B cell (primary cell): Measurements from ENCODE around the gene ZFP14. TPM values are rescaled to one million over a fixed set of nuclear protein-coding genes. Genes with fewer than 3 reads are reported as not detected.
"Not testable (repeated sequence)": the region's sequence is repeated elsewhere in the genome, so short reads cannot be mapped to it uniquely, and the experiment has no call there.

Experiments used
- ATAC-seq: fragments of 200-7000 bp; cut with Tn5 transposase; one replicate; pipeline ENCODE4 v1.10.0; 2021; ENCODE audit warnings: low read depth, mild to moderate bottlenecking, moderate number of reproducible peaks, moderate library complexity
- CTCF ChIA-PET: fragments of 350-600 bp; sonication (Branson Sonifier 250); formaldehyde crosslinking; loops from one replicate; lab custom pipeline; 2021; ENCODE audit warnings: antibody characterized with exemption, inconsistent platforms; lab: Charles Lee
- POLR2A ChIA-PET: fragments of 350-600 bp; sonication (Branson Sonifier 250); formaldehyde crosslinking; loops from one replicate; lab custom pipeline; 2021; ENCODE audit warnings: antibody characterized with exemption; lab: Charles Lee
- DNase-seq: peaks from one replicate; pipeline ENCODE4 v3.0.0; 2013
- H2AFZ ChIP-seq: 2 replicates; pipeline ENCODE4 v1.6.1; 2012; ENCODE audit warnings: mild to moderate bottlenecking, low read depth, low read length; ENCODE audit not compliant: insufficient read depth, poor library complexity, severe bottlenecking
- H3K27ac ChIP-seq, 2 donors: 1 replicate in 1 of 2; 2 replicates in 1 of 2; pipeline ENCODE4 v1.5.1; 2012 to 2013; ENCODE audit warnings: low read length in 2 of 2, mild to moderate bottlenecking in 2 of 2, moderate library complexity in 1 of 2
- H3K27me3 ChIP-seq, 4 experiments: fragments of 200-600 bp in 1 of 4; sonication (generic) in 1 of 4; replicated peaks in 1 of 4; 1 replicate in 2 of 4; 2 replicates in 2 of 4; pipeline versions ENCODE4 v1.6.1 to v1.7.0; 2013 to 2016; ENCODE audit warnings: low read length in 3 of 4, mild to moderate bottlenecking in 2 of 4, mixed read lengths in 1 of 4, moderate library complexity in 1 of 4; ENCODE audit not compliant: insufficient read depth in 4 of 4, control insufficient read depth in 3 of 4; ENCODE audit errors: control extremely low read depth in 1 of 4
- H3K36me3 ChIP-seq, 2 experiments: replicated peaks in 1 of 2; 1 replicate in 1 of 2; 2 replicates in 1 of 2; pipeline versions ENCODE4 v1.6.1 to v1.7.1; 2013; ENCODE audit warnings: low read length in 1 of 2; ENCODE audit not compliant: insufficient read depth in 2 of 2, control insufficient read depth in 1 of 2; ENCODE audit errors: control extremely low read depth in 1 of 2, extremely low read depth in 1 of 2
- H3K4me1 ChIP-seq, 2 donors: fragments of 200-600 bp in 1 of 2; sonication (generic) in 1 of 2; 1 replicate in 1 of 2; 2 replicates in 1 of 2; pipeline versions ENCODE4 v1.5.1 to v1.6.1; 2013 to 2017; ENCODE audit warnings: low read length in 2 of 2; ENCODE audit not compliant: control insufficient read depth in 2 of 2, insufficient read depth in 2 of 2
- H3K4me2 ChIP-seq: replicated peaks from 2 replicates; pipeline ENCODE3; 2012; ENCODE audit warnings: mild to moderate bottlenecking, low read depth, low read length; ENCODE audit not compliant: poor library complexity, severe bottlenecking
- H3K4me3 ChIP-seq, 5 experiments: fragments of 200-600 bp in 1 of 5; sonication (generic) in 1 of 5; 1 replicate in 3 of 5; 2 replicates in 2 of 5; pipeline versions ENCODE4 v1.5.1 to v1.7.0; 2011 to 2016; ENCODE audit warnings: low read length in 4 of 5, mild to moderate bottlenecking in 4 of 5, low read depth in 2 of 5, control low read depth in 1 of 5, moderate library complexity in 1 of 5; ENCODE audit not compliant: insufficient read depth in 1 of 5; ENCODE audit errors: control extremely low read depth in 1 of 5, extremely low read depth in 1 of 5
- H3K79me2 ChIP-seq: fragments of 200-600 bp; sonication (generic); one replicate; pipeline ENCODE4 v1.6.0; 2016; ENCODE audit warnings: low read length; ENCODE audit not compliant: control insufficient read depth, insufficient read depth
- H3K9ac ChIP-seq: fragments of 200-600 bp; sonication (generic); 2 replicates; pipeline ENCODE4 v1.6.1; 2017; ENCODE audit warnings: mild to moderate bottlenecking, low read length, moderate library complexity
- H3K9me3 ChIP-seq, 3 donors: one replicate each; pipeline versions ENCODE4 v1.6.1 to v1.7.1; 2013; ENCODE audit warnings: low read length in 2 of 3; ENCODE audit not compliant: control insufficient read depth in 2 of 3, insufficient read depth in 1 of 3; ENCODE audit errors: control extremely low read depth in 1 of 3
- H4K20me1 ChIP-seq: 2 replicates; pipeline ENCODE4 v1.6.0; 2012; ENCODE audit warnings: mild to moderate bottlenecking, low read length; ENCODE audit not compliant: insufficient read depth, control insufficient read depth, poor library complexity, severe bottlenecking
- H3K27ac Mint-ChIP-seq: one replicate; pipeline ENCODE4 v1.8.0; 2021; ENCODE audit warnings: mixed read lengths
- H3K27me3 Mint-ChIP-seq: one replicate; pipeline ENCODE4 v1.8.0; 2021; ENCODE audit warnings: mixed read lengths
- H3K4me1 Mint-ChIP-seq: one replicate; pipeline ENCODE4 v1.8.0; 2021; ENCODE audit warnings: mixed read lengths
- H3K4me3 Mint-ChIP-seq: one replicate; pipeline ENCODE4 v1.8.0; 2021; ENCODE audit warnings: mixed read lengths
- H3K9me3 Mint-ChIP-seq: one replicate; pipeline ENCODE4 v1.8.0; 2022; ENCODE audit warnings: mixed read lengths; ENCODE audit not compliant: insufficient read depth
- WGBS: methylation state at CpG from one replicate; pipeline ENCODE4 v1.1.5; 2013; ENCODE audit warnings: missing lambda C conversion rate; ENCODE audit not compliant: insufficient coverage; 5-methylcytosine and 5-hydroxymethylcytosine counted together
- intact Hi-C: fragments of 100-400 bp; cut with micrococcal nuclease; formaldehyde crosslinking; loops from one replicate; pipeline ENCODE4 v1.10.0; 2022
- polyA plus RNA-seq: library from polyadenylated mRNA; depleted of rRNA; stranded (reverse); fragments of >200 nt; gene quantifications from 2 replicates; pipeline ENCODE4 v1.2.3, GENCODE V29; 2012
- total RNA-seq, 2 donors: library from RNA; stranded (reverse); fragments of 120-200 nt in 1 of 2; gene quantifications; 1 replicate in 1 of 2; 2 replicates in 1 of 2; pipeline versions ENCODE4 v1.2.3 to v1.2.4, GENCODE V29; 2013 to 2022

ZFP14 gene
- total and polyA plus RNA-seq, 2 donors (not counting 1 experiment from before 2014, with no cell fraction given) = 5.2 to 22.7 TPM

DNA sequence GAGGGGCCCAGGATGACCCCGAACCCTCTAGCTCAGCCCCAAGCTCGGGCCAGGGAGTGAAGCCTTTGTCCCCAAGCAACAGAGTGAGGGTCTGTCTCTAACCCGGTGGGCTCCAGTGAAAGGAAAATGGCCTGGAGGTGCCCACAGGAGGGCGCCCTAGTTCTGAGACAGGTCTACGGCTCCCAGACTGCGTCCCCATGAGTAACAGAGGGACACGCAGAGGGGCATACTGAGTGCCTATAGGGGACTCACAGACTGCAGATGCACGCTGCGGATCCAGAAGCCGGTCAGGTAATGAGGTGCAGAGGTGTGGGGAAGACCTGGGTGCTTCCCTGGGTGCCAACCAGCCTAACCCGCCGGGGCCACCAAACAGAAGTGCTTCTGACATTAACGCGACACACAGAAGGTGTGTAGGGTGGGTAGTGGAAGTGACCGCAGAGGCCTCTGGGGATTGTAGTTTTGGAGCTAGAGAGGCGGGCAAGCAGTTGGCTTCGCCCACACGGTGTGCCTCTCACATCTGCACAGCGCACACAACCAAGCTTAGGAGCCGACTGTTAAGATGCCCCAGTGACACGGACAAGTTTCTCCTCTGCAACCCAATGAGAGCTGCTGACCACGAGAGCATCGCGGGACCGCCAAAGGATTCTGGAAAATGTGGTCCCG is 67.8 kb downstream of the ZFP14 start:
- not testable (repeated sequence) for H3K4me2 ChIP-seq, H3K27ac ChIP-seq
- WGBS = 100% methylated on average over 3 of the region's 26 CpGs

DNA sequence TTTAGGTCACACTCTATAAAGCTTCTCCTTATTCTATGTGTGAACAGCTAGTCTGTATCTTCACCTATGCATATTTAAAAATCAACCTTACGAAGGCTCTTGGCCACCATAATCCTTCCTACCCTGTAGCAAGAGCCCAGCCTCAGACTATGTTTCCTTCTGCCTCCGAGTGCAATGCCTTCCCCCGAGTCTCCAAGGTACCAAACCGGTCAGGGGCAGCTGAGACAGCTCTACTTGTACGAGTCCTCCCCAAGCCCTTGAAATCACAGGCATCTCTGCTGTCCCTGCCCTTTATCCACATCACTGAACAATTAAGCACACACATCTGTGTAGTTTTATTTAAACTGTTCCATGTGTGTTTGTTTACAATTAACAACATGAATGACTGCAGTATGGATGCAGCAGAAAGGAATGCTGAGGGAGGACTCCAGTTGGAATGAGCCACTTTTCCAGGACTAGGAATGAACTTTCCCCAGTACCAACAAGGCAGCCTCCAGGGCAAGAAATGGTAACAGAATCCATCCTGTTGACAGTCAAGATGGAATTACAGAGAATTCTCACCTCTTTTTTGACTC is 68.5 kb downstream of the ZFP14 start:
- POLR2A ChIA-PET, H3K4me2 ChIP-seq: not testable (repeated sequence)
- WGBS = no CpG with 5 or more reads among the region's 5 CpGs

More for the DNA sequence above, 67.8 kb downstream of the ZFP14 start:
- H2AFZ ChIP-seq, H3K9me3 ChIP-seq, POLR2A ChIA-PET, H4K20me1 ChIP-seq, H3K4me3 Mint-ChIP-seq, H3K27ac Mint-ChIP-seq, intact Hi-C loops, H3K4me1 Mint-ChIP-seq, ATAC-seq, H3K9ac ChIP-seq, H3K27me3 Mint-ChIP-seq, H3K79me2 ChIP-seq, H3K36me3 ChIP-seq, H3K27me3 ChIP-seq, H3K4me3 ChIP-seq, H3K4me1 ChIP-seq, H3K9me3 Mint-ChIP-seq, CTCF ChIA-PET, DNase-seq: not testable (repeated sequence)

DNA sequence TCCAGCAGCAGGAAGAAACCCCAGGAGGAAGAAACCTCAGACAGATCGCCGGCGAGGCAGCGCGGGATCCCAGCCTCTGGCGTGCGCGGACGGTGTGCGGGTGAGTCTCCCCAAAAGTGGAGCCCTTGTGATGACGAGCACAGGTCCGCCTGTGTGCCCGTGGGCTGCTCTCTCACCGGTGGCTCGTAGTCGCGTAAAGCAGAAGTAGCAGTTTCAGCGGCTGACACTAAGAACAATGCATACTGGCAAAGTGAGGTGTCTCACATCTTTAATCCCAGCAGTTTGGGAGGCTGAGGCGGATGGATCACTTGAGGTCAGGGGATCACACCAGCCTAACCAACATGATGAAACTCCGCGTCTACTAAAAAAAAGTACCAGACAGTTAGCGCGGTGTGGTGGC is 69.2 kb downstream of the ZFP14 start:
- H3K4me3 ChIP-seq = peak overlapping the region in 2 of 5 experiments; percentile 11 to 19
- H3K9me3 Mint-ChIP-seq, H3K4me2 ChIP-seq, intact Hi-C loops, H3K27ac Mint-ChIP-seq, H3K9ac ChIP-seq, H3K4me1 Mint-ChIP-seq, H3K27me3 ChIP-seq, H2AFZ ChIP-seq, H3K27me3 Mint-ChIP-seq, H3K36me3 ChIP-seq, H4K20me1 ChIP-seq, H3K27ac ChIP-seq, H3K4me1 ChIP-seq, H3K9me3 ChIP-seq, H3K79me2 ChIP-seq, ATAC-seq, POLR2A ChIA-PET, CTCF ChIA-PET: not testable (repeated sequence)
- DNase-seq = peak; percentile 15
- H3K4me3 Mint-ChIP-seq = peak overlapping the region; percentile 41
- 80% methylated on average over 2 of the region's 23 CpGs for WGBS

More for the DNA sequence above, 68.5 kb downstream of the ZFP14 start:
- H3K9ac ChIP-seq, H3K27me3 Mint-ChIP-seq, H3K27ac ChIP-seq, H2AFZ ChIP-seq, H3K9me3 Mint-ChIP-seq, H3K36me3 ChIP-seq, H3K4me3 ChIP-seq, H3K9me3 ChIP-seq, intact Hi-C loops, H3K79me2 ChIP-seq, H3K27ac Mint-ChIP-seq, ATAC-seq, H3K4me1 ChIP-seq, DNase-seq, H3K4me3 Mint-ChIP-seq, H3K4me1 Mint-ChIP-seq, H3K27me3 ChIP-seq, H4K20me1 ChIP-seq: not testable (repeated sequence)
- CTCF ChIA-PET = interaction anchor here (0.7 kb wide), 1 partner anchor 862 kb away, joined by 3 read pairs; no protein-coding TSS in a partner anchor

DNA sequence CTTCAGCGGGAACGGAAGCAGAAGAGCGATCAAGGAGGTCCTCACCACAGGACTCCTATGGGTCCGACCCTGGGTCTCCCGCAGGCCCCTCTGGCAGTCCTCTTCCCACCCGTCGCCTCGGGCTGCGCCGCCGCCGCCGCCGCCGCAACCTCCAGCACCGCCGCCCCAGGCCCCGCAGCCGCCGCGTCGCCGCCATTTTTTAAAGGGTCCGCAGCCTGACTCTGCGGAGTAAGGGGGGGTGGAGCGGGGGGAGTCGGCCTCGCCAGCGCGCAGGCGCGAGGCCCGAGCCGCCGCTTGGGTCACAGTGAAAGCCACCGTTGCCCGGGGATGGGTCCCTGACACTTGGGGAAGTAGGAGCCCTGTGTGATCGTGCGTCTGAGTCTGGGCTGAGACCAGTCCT is 69.7 kb downstream of the ZFP14 start:
- intact Hi-C loops, H3K4me3 ChIP-seq, H3K4me1 ChIP-seq, H3K79me2 ChIP-seq, H4K20me1 ChIP-seq, POLR2A ChIA-PET, H3K27ac Mint-ChIP-seq, H2AFZ ChIP-seq, H3K4me2 ChIP-seq, H3K27me3 Mint-ChIP-seq, H3K27me3 ChIP-seq, H3K36me3 ChIP-seq, H3K4me1 Mint-ChIP-seq, CTCF ChIA-PET, DNase-seq, H3K9me3 ChIP-seq, ATAC-seq, H3K27ac ChIP-seq, H3K9ac ChIP-seq, H3K9me3 Mint-ChIP-seq: not testable (repeated sequence)
- 92% methylated on average over 21 of the region's 39 CpGs for WGBS
- H3K4me3 Mint-ChIP-seq = peak overlapping the region; percentile 41
